HCT116 (cell line): Measurements from ENCODE around the gene CCNL1.

Source experiments
- EGR1 ChIP-seq: IDR thresholded peaks from 2 replicates; pipeline ENCODE4 v1.6.1; 2012; ENCODE audit warnings: low read depth
- POLR2A ChIP-seq: IDR thresholded peaks from 2 replicates; pipeline ENCODE4 v1.7.0; 2011; ENCODE audit warnings: borderline replicate concordance; ENCODE audit not compliant: insufficient read depth, insufficient read length; ENCODE audit errors: extremely low read depth
- TF ChIP-seq, protein P1 (sequence below), 3 experiments: fragments of 200-600 bp in 1 of 3; sonication (generic) in 1 of 3; IDR thresholded peaks in 2 of 3; conservative IDR thresholded peaks in 1 of 3; 2 replicates each; pipeline ENCODE4 v1.5.1; 2012 to 2017; ENCODE audit warnings: low read depth in 2 of 3, low read length in 2 of 3, antibody characterized with exemption in 1 of 3, borderline replicate concordance in 1 of 3, control low read depth in 1 of 3, mild to moderate bottlenecking in 1 of 3, mixed read lengths in 1 of 3, mixed run types in 1 of 3, moderate library complexity in 1 of 3; ENCODE audit not compliant: insufficient read depth in 1 of 3
- TF ChIP-seq, protein P2 (sequence below): IDR thresholded peaks from 2 replicates; pipeline ENCODE4 v1.6.1; 2011; ENCODE audit warnings: mild to moderate bottlenecking, low read length, moderate library complexity; ENCODE audit not compliant: insufficient replicate concordance; ENCODE audit errors: extremely low read depth

DNA sequence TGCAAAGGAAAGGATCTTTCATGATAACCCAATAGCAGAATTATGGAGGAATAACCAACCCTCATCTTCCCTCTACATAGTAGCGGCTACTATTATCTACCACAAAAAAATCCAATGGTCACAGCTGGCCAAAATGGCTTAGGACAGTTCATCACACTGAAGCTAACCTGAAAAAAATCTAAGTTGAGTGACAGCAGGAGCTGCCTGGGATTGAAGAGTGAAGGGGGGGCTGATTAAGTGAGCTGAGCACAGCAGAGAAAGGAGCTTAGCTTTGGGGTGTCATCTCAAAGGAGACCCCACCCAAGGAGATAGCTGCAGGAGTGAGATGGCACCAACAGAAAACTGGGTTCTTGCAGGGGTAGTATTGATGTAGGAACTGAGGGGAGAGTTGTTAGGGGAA lies 33.6 kb downstream of the CCNL1 start:
- TF ChIP-seq EGR1 (no peak), POLR2A (no peak)
- TF ChIP-seq, protein P1, sequence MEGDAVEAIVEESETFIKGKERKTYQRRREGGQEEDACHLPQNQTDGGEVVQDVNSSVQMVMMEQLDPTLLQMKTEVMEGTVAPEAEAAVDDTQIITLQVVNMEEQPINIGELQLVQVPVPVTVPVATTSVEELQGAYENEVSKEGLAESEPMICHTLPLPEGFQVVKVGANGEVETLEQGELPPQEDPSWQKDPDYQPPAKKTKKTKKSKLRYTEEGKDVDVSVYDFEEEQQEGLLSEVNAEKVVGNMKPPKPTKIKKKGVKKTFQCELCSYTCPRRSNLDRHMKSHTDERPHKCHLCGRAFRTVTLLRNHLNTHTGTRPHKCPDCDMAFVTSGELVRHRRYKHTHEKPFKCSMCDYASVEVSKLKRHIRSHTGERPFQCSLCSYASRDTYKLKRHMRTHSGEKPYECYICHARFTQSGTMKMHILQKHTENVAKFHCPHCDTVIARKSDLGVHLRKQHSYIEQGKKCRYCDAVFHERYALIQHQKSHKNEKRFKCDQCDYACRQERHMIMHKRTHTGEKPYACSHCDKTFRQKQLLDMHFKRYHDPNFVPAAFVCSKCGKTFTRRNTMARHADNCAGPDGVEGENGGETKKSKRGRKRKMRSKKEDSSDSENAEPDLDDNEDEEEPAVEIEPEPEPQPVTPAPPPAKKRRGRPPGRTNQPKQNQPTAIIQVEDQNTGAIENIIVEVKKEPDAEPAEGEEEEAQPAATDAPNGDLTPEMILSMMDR (IDR thresholded peaks at IDR 0.05 in 2 of 3, conservative IDR thresholded peaks at IDR 0.05 in 1 of 3; ENCODE audit: borderline replicate concordance in 1 of 3, insufficient read depth in 1 of 3, low read depth in 2 of 3, low read length in 2 of 3), result no peak
- TF ChIP-seq, protein P2, sequence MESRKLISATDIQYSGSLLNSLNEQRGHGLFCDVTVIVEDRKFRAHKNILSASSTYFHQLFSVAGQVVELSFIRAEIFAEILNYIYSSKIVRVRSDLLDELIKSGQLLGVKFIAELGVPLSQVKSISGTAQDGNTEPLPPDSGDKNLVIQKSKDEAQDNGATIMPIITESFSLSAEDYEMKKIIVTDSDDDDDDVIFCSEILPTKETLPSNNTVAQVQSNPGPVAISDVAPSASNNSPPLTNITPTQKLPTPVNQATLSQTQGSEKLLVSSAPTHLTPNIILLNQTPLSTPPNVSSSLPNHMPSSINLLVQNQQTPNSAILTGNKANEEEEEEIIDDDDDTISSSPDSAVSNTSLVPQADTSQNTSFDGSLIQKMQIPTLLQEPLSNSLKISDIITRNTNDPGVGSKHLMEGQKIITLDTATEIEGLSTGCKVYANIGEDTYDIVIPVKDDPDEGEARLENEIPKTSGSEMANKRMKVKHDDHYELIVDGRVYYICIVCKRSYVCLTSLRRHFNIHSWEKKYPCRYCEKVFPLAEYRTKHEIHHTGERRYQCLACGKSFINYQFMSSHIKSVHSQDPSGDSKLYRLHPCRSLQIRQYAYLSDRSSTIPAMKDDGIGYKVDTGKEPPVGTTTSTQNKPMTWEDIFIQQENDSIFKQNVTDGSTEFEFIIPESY, result no peak
